KOPT-K1 (cell line): Measurements from ENCODE around the gene AMPD1.

Experiments
- H3K27ac ChIP-seq: fragments of 200-600 bp; sonication (generic); 2 replicates; pipeline ENCODE4 v1.5.1; 2016; ENCODE audit warnings: antibody characterized with exemption, mild to moderate bottlenecking, low read depth, low read length; ENCODE audit not compliant: poor library complexity, severe bottlenecking
- H3K36me3 ChIP-seq: fragments of 200-600 bp; sonication (generic); 2 replicates; pipeline ENCODE4 v1.5.1; 2017; ENCODE audit warnings: antibody characterized with exemption, mild to moderate bottlenecking, low read length, moderate library complexity; ENCODE audit not compliant: insufficient read depth
- H3K9me3 ChIP-seq: fragments of 200-600 bp; sonication (generic); 2 replicates; pipeline ENCODE4 v1.5.1; 2017; ENCODE audit warnings: antibody characterized with exemption, low read length, mild to moderate bottlenecking; ENCODE audit not compliant: insufficient read depth, poor library complexity, severe bottlenecking

Gene AMPD1

GRCh38 chr1:114715952-114716303, 20.6 kb upstream of the AMPD1 start:
- Histone ChIP-seq H3K9me3 (no peaks in the 10 kb centered on the region), H3K27ac (peak overlapping the region; percentile 88), H3K36me3 (peaks cover 78% of the 10 kb centered on the region)

GRCh38 chr1:114712977-114713376, 17.6 kb upstream of the AMPD1 start:
- no peaks in the 10 kb centered on the region for H3K9me3 ChIP-seq
- no peak overlapping the region for H3K27ac ChIP-seq
- H3K36me3 ChIP-seq: peaks cover 75% of the 10 kb centered on the region

GRCh38 chr1:114710360-114710759, 15.0 kb upstream of the AMPD1 start:
- Histone ChIP-seq H3K36me3 (peaks cover 89% of the 10 kb centered on the region), H3K27ac (no peak overlapping the region), H3K9me3 (no peaks in the 10 kb centered on the region)

GRCh38 chr1:114707604-114708003, 12.3 kb upstream of the AMPD1 start:
- Histone ChIP-seq H3K36me3 (peaks cover 77% of the 10 kb centered on the region), H3K9me3 (no peaks in the 10 kb centered on the region), H3K27ac (no peak overlapping the region)

- no peak overlapping the region for H3K27ac ChIP-seq
- peaks cover 37% of the 10 kb centered on the region for H3K36me3 ChIP-seq
- H3K9me3 ChIP-seq: no peaks in the 10 kb centered on the region
These were observed 7.9 kb upstream of the AMPD1 start for GRCh38 chr1:114703242-114703641.

- no peaks in the 10 kb centered on the region for H3K9me3 ChIP-seq
- peaks cover 32% of the 10 kb centered on the region for H3K36me3 ChIP-seq
- no peak overlapping the region for H3K27ac ChIP-seq
These were observed 7.4 kb upstream of the AMPD1 start for GRCh38 chr1:114702737-114703136.

- H3K27ac ChIP-seq: no peak overlapping the region
- H3K9me3 ChIP-seq: no peaks in the 10 kb centered on the region
- H3K36me3 ChIP-seq: peaks cover 24% of the 10 kb centered on the region
These were observed 6.6 kb upstream of the AMPD1 start for GRCh38 chr1:114701931-114702330.

- H3K27ac ChIP-seq: no peak overlapping the region
These were observed 4.8 kb upstream of the AMPD1 start for GRCh38 chr1:114700036-114700600.

GRCh38 chr1:114696810-114697209, 1.5 kb upstream of the AMPD1 start:
- Histone ChIP-seq H3K36me3 (no peaks in the 10 kb centered on the region), H3K9me3 (no peaks in the 10 kb centered on the region), H3K27ac (no peak overlapping the region)

More at GRCh38 chr1:114700036-114700600, 4.8 kb upstream of the AMPD1 start:
- Histone ChIP-seq H3K36me3 (0 out of 2 replicates have a peak, but pooled peaks cover 6% of the 10 kb centered on the region), H3K9me3 (no peaks in the 10 kb centered on the region)

GRCh38 chr1:114694540-114695310, 621 bp downstream of the AMPD1 start:
- H3K36me3 ChIP-seq: no peaks in the 10 kb centered on the region
- no peaks in the 10 kb centered on the region for H3K9me3 ChIP-seq
- no peak overlapping the region for H3K27ac ChIP-seq

GRCh38 chr1:114692947-114693346, 2.4 kb downstream of the AMPD1 start:
- no peaks in the 10 kb centered on the region for H3K9me3 ChIP-seq
- H3K27ac ChIP-seq: no peak overlapping the region
- H3K36me3 ChIP-seq: no peaks in the 10 kb centered on the region

GRCh38 chr1:114691061-114691460, 4.3 kb downstream of the AMPD1 start:
- Histone ChIP-seq H3K27ac (no peak overlapping the region), H3K9me3 (no peaks in the 10 kb centered on the region), H3K36me3 (no peaks in the 10 kb centered on the region)

- H3K9me3 ChIP-seq: no peaks in the 10 kb centered on the region
These were observed 5.2 kb downstream of the AMPD1 start for GRCh38 chr1:114690148-114690547.

GRCh38 chr1:114688526-114688925, 6.8 kb downstream of the AMPD1 start:
- Histone ChIP-seq H3K36me3 (no peaks in the 10 kb centered on the region), H3K27ac (no peak overlapping the region), H3K9me3 (no peaks in the 10 kb centered on the region)

More at GRCh38 chr1:114690148-114690547, 5.2 kb downstream of the AMPD1 start:
- Histone ChIP-seq H3K36me3 (no peaks in the 10 kb centered on the region), H3K27ac (no peak overlapping the region)

GRCh38 chr1:114685851-114686250, 9.5 kb downstream of the AMPD1 start:
- Histone ChIP-seq H3K9me3 (no peaks in the 10 kb centered on the region), H3K27ac (no peak overlapping the region), H3K36me3 (no peaks in the 10 kb centered on the region)

GRCh38 chr1:114677691-114678090, 17.7 kb downstream of the AMPD1 start:
- Histone ChIP-seq H3K36me3 (no peaks in the 10 kb centered on the region), H3K9me3 (no peaks in the 10 kb centered on the region), H3K27ac (no peak overlapping the region)
